H9 (cell line): ENCODE results near the gene DNAJC5. TPM values are rescaled to one million over a fixed set of nuclear protein-coding genes. Genes with fewer than 3 reads are reported as not detected.
A peak's percentile ranks its signal among the peaks of the same experiment; 100 is the strongest.

Experiments used
- DNase-seq: peaks from one replicate; pipeline ENCODE4 v3.0.0-alpha.2; 2017
- H2AFZ ChIP-seq: one replicate; pipeline ENCODE4 v1.6.1; 2013; ENCODE audit warnings: mild to moderate bottlenecking, low read length, control low read depth, moderate library complexity
- H2AK5ac ChIP-seq: 2 replicates; pipeline ENCODE4 v1.6.1; 2013; ENCODE audit warnings: low read length, control low read depth, mixed read lengths; ENCODE audit not compliant: insufficient read length
- H2BK120ac ChIP-seq: one replicate; pipeline ENCODE4 v1.6.1; 2013; ENCODE audit warnings: low read depth, mild to moderate bottlenecking, low read length, control low read depth, inconsistent platforms; ENCODE audit not compliant: poor library complexity, severe bottlenecking
- H2BK12ac ChIP-seq: 2 replicates; pipeline ENCODE4 v1.6.1; 2013; ENCODE audit warnings: low read length, control low read depth, mixed read lengths, low read depth; ENCODE audit not compliant: insufficient read length
- H2BK15ac ChIP-seq: 2 replicates; pipeline ENCODE4 v1.6.1; 2013; ENCODE audit warnings: low read depth, low read length, control low read depth
- H2BK20ac ChIP-seq: one replicate; pipeline ENCODE4 v1.6.1; 2013; ENCODE audit warnings: low read depth, mild to moderate bottlenecking, low read length, control low read depth, inconsistent platforms; ENCODE audit not compliant: poor library complexity, severe bottlenecking
- H2BK5ac ChIP-seq: 2 replicates; pipeline ENCODE4 v1.6.1; 2013; ENCODE audit warnings: low read length, control low read depth, mixed read lengths; ENCODE audit not compliant: insufficient read length
- H3K14ac ChIP-seq: 2 replicates; pipeline ENCODE4 v1.6.1; 2013; ENCODE audit warnings: low read length, control low read depth; ENCODE audit not compliant: insufficient read depth
- H3K18ac ChIP-seq: 2 replicates; pipeline ENCODE4 v1.6.1; 2013; ENCODE audit warnings: low read depth, mild to moderate bottlenecking, mixed read lengths, low read length, control low read depth; ENCODE audit not compliant: insufficient read length
- H3K23ac ChIP-seq: 2 replicates; pipeline ENCODE4 v1.6.1; 2013; ENCODE audit warnings: low read length, control low read depth, mixed read lengths, low read depth; ENCODE audit not compliant: insufficient read length
- H3K23me2 ChIP-seq: 2 replicates; pipeline ENCODE4 v1.6.1; 2013; ENCODE audit warnings: low read depth, mild to moderate bottlenecking, mixed read lengths, low read length, control low read depth; ENCODE audit not compliant: insufficient read length, poor library complexity, severe bottlenecking
- H3K27ac ChIP-seq: 2 replicates; pipeline ENCODE4 v1.5.1; 2013; ENCODE audit warnings: low read length, control low read depth, mixed read lengths, low read depth; ENCODE audit not compliant: insufficient read length
- H3K27me3 ChIP-seq: 2 replicates; pipeline ENCODE4 v1.6.1; 2013; ENCODE audit warnings: low read length, control low read depth, inconsistent platforms; ENCODE audit not compliant: insufficient read depth
- H3K4ac ChIP-seq: 2 replicates; pipeline ENCODE4 v1.6.1; 2013; ENCODE audit warnings: low read depth, mild to moderate bottlenecking, control low read depth, inconsistent platforms, low read length, moderate library complexity
- H3K4me1 ChIP-seq: 2 replicates; pipeline ENCODE4 v1.6.1; 2013; ENCODE audit warnings: low read length, control low read depth, inconsistent platforms; ENCODE audit not compliant: insufficient read depth
- H3K4me2 ChIP-seq: 2 replicates; pipeline ENCODE4 v1.6.1; 2013; ENCODE audit warnings: low read length, control low read depth, mixed read lengths; ENCODE audit not compliant: insufficient read length, insufficient read depth
- H3K56ac ChIP-seq: 2 replicates; pipeline ENCODE4 v1.6.1; 2013; ENCODE audit warnings: low read depth, mild to moderate bottlenecking, mixed read lengths, low read length, control low read depth; ENCODE audit not compliant: insufficient read length
- H3K79me1 ChIP-seq: 2 replicates; pipeline ENCODE4 v1.6.1; 2013; ENCODE audit warnings: low read depth, mild to moderate bottlenecking, moderate library complexity, low read length, control low read depth, inconsistent platforms; ENCODE audit not compliant: insufficient read depth, poor library complexity, severe bottlenecking
- H3K79me2 ChIP-seq: 2 replicates; pipeline ENCODE4 v1.6.1; 2013; ENCODE audit warnings: low read length, control low read depth, inconsistent platforms; ENCODE audit not compliant: insufficient read depth
- H3K9ac ChIP-seq: 2 replicates; pipeline ENCODE4 v1.6.1; 2013; ENCODE audit warnings: low read length, control low read depth, mixed read lengths; ENCODE audit not compliant: insufficient read length; ENCODE audit errors: extremely low read depth
- H3K9me3 ChIP-seq: one replicate; pipeline ENCODE4 v1.6.1; 2013; ENCODE audit warnings: low read depth, low read length, inconsistent platforms; ENCODE audit not compliant: control insufficient read depth
- H3T11ph ChIP-seq: one replicate; pipeline ENCODE4 v1.6.1; 2013; ENCODE audit warnings: mild to moderate bottlenecking, low read length, control low read depth, inconsistent platforms
- H4K20me1 ChIP-seq: one replicate; pipeline ENCODE4 v1.6.1; 2013; ENCODE audit not compliant: control insufficient read depth, insufficient read length, insufficient read depth
- H4K5ac ChIP-seq: 2 replicates; pipeline ENCODE4 v1.6.1; 2013; ENCODE audit warnings: low read depth, mild to moderate bottlenecking, mixed read lengths, low read length, control low read depth; ENCODE audit not compliant: insufficient read length
- H4K8ac ChIP-seq: replicated peaks from 2 replicates; pipeline ENCODE4 v1.6.1; 2013; ENCODE audit warnings: low read length, control low read depth, mixed read lengths, low read depth; ENCODE audit not compliant: insufficient read length
- H4K91ac ChIP-seq: 2 replicates; pipeline ENCODE4 v1.6.1; 2013; ENCODE audit warnings: low read depth, mild to moderate bottlenecking, moderate library complexity, mixed read lengths, low read length, control low read depth; ENCODE audit not compliant: insufficient read length
- H3K27ac Mint-ChIP-seq, 3 experiments: 2 replicates in 2 of 3; 3 replicates in 1 of 3; pipeline ENCODE4 v1.8.0; 2020 to 2021; ENCODE audit warnings: mixed read lengths in 3 of 3, mild to moderate bottlenecking in 1 of 3, moderate library complexity in 1 of 3
- H3K27me3 Mint-ChIP-seq: 2 replicates; pipeline ENCODE4 v1.8.0; 2021; ENCODE audit warnings: low read depth, mild to moderate bottlenecking, moderate library complexity, mixed read lengths
- H3K36me3 Mint-ChIP-seq, 3 experiments: 2 replicates in 2 of 3; 3 replicates in 1 of 3; pipeline ENCODE4 v1.8.0; 2020 to 2021; ENCODE audit warnings: low read depth in 3 of 3, mixed read lengths in 3 of 3; ENCODE audit not compliant: insufficient read depth in 1 of 3
- H3K4me1 Mint-ChIP-seq, 2 experiments: 2 replicates each; pipeline ENCODE4 v1.8.0; 2020; ENCODE audit warnings: mixed read lengths in 2 of 2
- H3K4me3 Mint-ChIP-seq, 2 experiments: 2 replicates in 1 of 2; 3 replicates in 1 of 2; pipeline ENCODE4 v1.8.0; 2020 to 2021; ENCODE audit warnings: mild to moderate bottlenecking in 2 of 2, mixed read lengths in 2 of 2, moderate library complexity in 1 of 2
- H3K9me3 Mint-ChIP-seq, 2 experiments: 2 replicates in 1 of 2; 3 replicates in 1 of 2; pipeline ENCODE4 v1.8.0; 2020; ENCODE audit warnings: mild to moderate bottlenecking in 2 of 2, mixed read lengths in 2 of 2, moderate library complexity in 1 of 2
- CTCF ChIP-seq: fragments of 200-600 bp; sonication (generic); conservative IDR thresholded peaks from 3 replicates; pipeline ENCODE4 v1.8.0; 2021; ENCODE audit warnings: antibody characterized with exemption, mild to moderate bottlenecking
- WGBS: extraction: QIAGEN DNeasy Blood & Tissue Kit; methylation state at CpG from one replicate; pipeline ENCODE4 v1.1.7; 2013; ENCODE audit warnings: missing lambda C conversion rate, low lambda C conversion rate, mixed read lengths; ENCODE audit not compliant: insufficient read length; ENCODE audit errors: extremely low coverage; 5-methylcytosine and 5-hydroxymethylcytosine counted together
- total RNA-seq: library from RNA; stranded (reverse); gene quantifications from 2 replicates; pipeline ENCODE4 v1.2.1, GENCODE V29; 2021

DNAJC5 gene
- total RNA-seq, 1 experiment from 2014 or later, result 43.0 TPM

DNA sequence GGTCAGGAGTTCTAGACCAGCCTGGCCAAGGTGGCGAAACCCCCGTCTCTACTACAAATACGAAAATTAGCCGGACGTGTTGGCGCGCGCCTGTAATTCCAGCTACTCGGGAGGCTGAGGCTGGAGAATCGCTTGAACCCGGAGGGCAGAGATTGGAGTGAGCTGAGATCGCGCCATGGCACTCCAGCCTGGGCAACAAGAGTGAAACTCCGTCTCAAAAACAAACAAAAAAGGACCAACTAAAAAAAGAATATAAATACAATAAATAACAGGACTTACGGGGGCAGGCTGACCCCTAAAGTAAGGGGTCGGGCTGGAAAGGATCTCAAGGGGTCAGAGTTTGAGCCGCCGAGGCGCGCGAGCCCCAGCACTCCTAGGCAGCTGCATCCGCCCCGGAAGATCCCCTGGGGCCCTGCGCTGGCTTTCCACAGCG is 30.4 kb upstream of the DNAJC5 start:
- Histone ChIP-seq H3K23me2 (peaks cover 3% of the 10 kb centered on the region), H3T11ph (no peak overlapping the region), H3K4ac (no peak overlapping the region), H3K9ac (peak overlapping the region; percentile 47), H2BK12ac (no peak overlapping the region), H3K23ac (no peak overlapping the region), H3K14ac (no peak overlapping the region), H2BK5ac (no peak overlapping the region), H3K4me2 (peak overlapping the region; percentile 47), H3K27me3 (no peaks in the 10 kb centered on the region), H4K20me1 (no peaks in the 10 kb centered on the region), H3K56ac (no peak overlapping the region), H4K8ac (no peak overlapping the region), H2BK120ac (no peak overlapping the region), H3K79me1 (peaks cover 5% of the 10 kb centered on the region), H2BK15ac (no peak overlapping the region), H4K91ac (no peak overlapping the region), H3K27ac (no peak overlapping the region), H2AFZ (no peak overlapping the region), H3K79me2 (peaks cover 5% of the 10 kb centered on the region; the same call in 1 of the 2 replicates), H2BK20ac (no peak overlapping the region), H3K4me1 (no peaks in the 10 kb centered on the region; the same call in 1 of the 2 replicates), H3K9me3 (no peaks in the 10 kb centered on the region), H2AK5ac (no peak overlapping the region), H3K18ac (no peak overlapping the region), H4K5ac (no peak overlapping the region)
- H3K27ac Mint-ChIP-seq, result peak overlapping the region; percentile 96 to 98 (median 96)
- peaks cover 17 to 30% of the 10 kb centered on the region in 2 experiments for H3K4me1 Mint-ChIP-seq
- no peak for TF ChIP-seq CTCF
- peaks cover 11 to 30% (median 28%) of the 10 kb centered on the region in 3 experiments for H3K36me3 Mint-ChIP-seq
- WGBS, result no CpG with 5 or more reads among the region's 25 CpGs
- H3K4me3 Mint-ChIP-seq, result peak overlapping the region; percentile 91 to 93
- 0 out of 5 replicates have a peak, but pooled peaks cover 0 to 2% of the 10 kb centered on the region in 2 experiments for H3K9me3 Mint-ChIP-seq
- no peak for DNase-seq
- no peaks in the 10 kb centered on the region for H3K27me3 Mint-ChIP-seq
